22Rv1 (cell line): Measurements from ENCODE around the gene ZFYVE28.

Experiments
- CTCF ChIP-seq: fragments of 450-650 bp; IDR thresholded peaks from 2 replicates; pipeline ENCODE4 v1.5.1; 2017; ENCODE audit warnings: mild to moderate bottlenecking
- ZFX ChIP-seq: fragments of 450-650 bp; IDR thresholded peaks from 2 replicates; pipeline ENCODE4 v1.6.1; 2017; ENCODE audit warnings: antibody characterized with exemption, borderline replicate concordance

- TF ChIP-seq CTCF = no peak
- no peak for TF ChIP-seq ZFX
These were observed 128.0 kb downstream of the ZFYVE28 start for GRCh38 chr4:2290488-2290887.
